WTC11 (cell line): ENCODE results near the gene IFT122. TPM values are rescaled to one million over a fixed set of nuclear protein-coding genes. Genes with fewer than 3 reads are reported as not detected.

Experiments
- ATAC-seq: fragments of 200-7000 bp; cut with Tn5 transposase; 2 replicates; pipeline ENCODE4 v1.10.0; 2021; ENCODE audit warnings: mild to moderate bottlenecking, moderate library complexity
- CTCF ChIA-PET: fragments of 300-600 bp; sonication (Branson Sonifier 250); formaldehyde crosslinking; loops from one replicate; lab custom pipeline; 2021; ENCODE audit warnings: antibody characterized with exemption; lab: Charles Lee
- POLR2A ChIA-PET: fragments of 350-600 bp; sonication (Branson Sonifier 250); formaldehyde crosslinking; loops from one replicate; lab custom pipeline; 2021; ENCODE audit warnings: antibody characterized with exemption; lab: Charles Lee
- DNase-seq: peaks from one replicate; pipeline ENCODE4 v3.0.0; 2021; ENCODE audit warnings: low spot score
- H3K27ac Mint-ChIP-seq: 2 replicates; pipeline ENCODE4 v1.8.0; 2021; ENCODE audit warnings: mixed read lengths
- H3K27me3 Mint-ChIP-seq: 2 replicates; pipeline ENCODE4 v1.8.0; 2021; ENCODE audit warnings: low read depth, mild to moderate bottlenecking, moderate library complexity, mixed read lengths
- H3K36me3 Mint-ChIP-seq: 2 replicates; pipeline ENCODE4 v1.8.0; 2021; ENCODE audit warnings: mixed read lengths
- H3K4me1 Mint-ChIP-seq: 2 replicates; pipeline ENCODE4 v1.8.0; 2022; ENCODE audit warnings: mixed read lengths
- H3K4me3 Mint-ChIP-seq: 2 replicates; pipeline ENCODE4 v1.8.0; 2021; ENCODE audit warnings: mild to moderate bottlenecking, moderate library complexity, mixed read lengths
- H3K9me3 Mint-ChIP-seq: 2 replicates; pipeline ENCODE4 v1.8.0; 2021; ENCODE audit warnings: mixed read lengths
- CREM ChIP-seq: sonication (generic); formaldehyde crosslinking; IDR thresholded peaks from 2 replicates; pipeline ENCODE4 v1.8.1; 2022; ENCODE audit warnings: mild to moderate bottlenecking, missing genetic modification reagents, moderate library complexity
- ELF4 ChIP-seq: sonication (generic); formaldehyde crosslinking; IDR thresholded peaks from 2 replicates; pipeline ENCODE4 v1.8.1; 2022; ENCODE audit warnings: low read depth, mild to moderate bottlenecking, moderate library complexity, missing genetic modification reagents
- HMGA2 ChIP-seq: fragments of 250-450 bp; sonication (Bioruptor Pico); IDR thresholded peaks from 2 replicates; pipeline ENCODE4 v1.4.0; 2021; ENCODE audit warnings: mild to moderate bottlenecking, moderate library complexity
- MYBL2 ChIP-seq: sonication (generic); formaldehyde crosslinking; IDR thresholded peaks from 2 replicates; pipeline ENCODE4 v1.8.1; 2023; ENCODE audit warnings: mild to moderate bottlenecking, moderate library complexity, missing genetic modification reagents
- NR1H2 ChIP-seq: sonication (generic); formaldehyde crosslinking; IDR thresholded peaks from 2 replicates; pipeline ENCODE4 v1.9.0; 2021; ENCODE audit warnings: mild to moderate bottlenecking, moderate library complexity, missing genetic modification reagents
- OVOL2 ChIP-seq: fragments of 250-450 bp; sonication (Bioruptor Pico); IDR thresholded peaks from 2 replicates; pipeline ENCODE4 v1.9.0; 2021; ENCODE audit warnings: mild to moderate bottlenecking, borderline replicate concordance
- PRRX2 ChIP-seq: fragments of 250-450 bp; sonication (Bioruptor Pico); IDR thresholded peaks from 2 replicates; pipeline ENCODE4 v1.8.0; 2021; ENCODE audit warnings: mild to moderate bottlenecking
- SMAD3 ChIP-seq: sonication (generic); formaldehyde crosslinking; IDR thresholded peaks from 2 replicates; pipeline ENCODE4 v1.8.0; 2022; ENCODE audit warnings: missing genetic modification reagents, mild to moderate bottlenecking, borderline replicate concordance
- SMAD4 ChIP-seq: sonication (generic); formaldehyde crosslinking; IDR thresholded peaks from 2 replicates; pipeline ENCODE4 v1.8.0; 2022; ENCODE audit warnings: mild to moderate bottlenecking, missing genetic modification reagents
- TP53 ChIP-seq: sonication (generic); formaldehyde crosslinking; IDR thresholded peaks from 2 replicates; pipeline ENCODE4 v1.8.1; 2023; ENCODE audit warnings: mild to moderate bottlenecking, missing genetic modification reagents
- ZNF138 ChIP-seq: sonication (generic); formaldehyde crosslinking; conservative IDR thresholded peaks from 2 replicates; pipeline ENCODE4 v1.8.1; 2022; ENCODE audit warnings: mild to moderate bottlenecking, moderate library complexity, missing genetic modification reagents
- ZNF232 ChIP-seq: sonication (generic); formaldehyde crosslinking; IDR thresholded peaks from 2 replicates; pipeline ENCODE4 v1.8.0; 2022; ENCODE audit warnings: mild to moderate bottlenecking, missing genetic modification reagents
- ZNF396 ChIP-seq: fragments of 250-450 bp; sonication (Bioruptor Pico); IDR thresholded peaks from 2 replicates; pipeline ENCODE4 v1.8.0; 2021; ENCODE audit warnings: mild to moderate bottlenecking, moderate library complexity, borderline replicate concordance
- ZNF671 ChIP-seq: fragments of 250-450 bp; sonication (Bioruptor Pico); IDR thresholded peaks from 2 replicates; pipeline ENCODE4 v1.8.0; 2021; ENCODE audit warnings: mild to moderate bottlenecking
- total RNA-seq: library from RNA; stranded (reverse); gene quantifications from 3 replicates; pipeline ENCODE4 v1.2.3, GENCODE V29; 2021
- TF ChIP-seq, protein P1 (sequence below): sonication (generic); formaldehyde crosslinking; IDR thresholded peaks from 2 replicates; pipeline ENCODE4 v1.8.1; 2023; ENCODE audit warnings: mild to moderate bottlenecking, moderate library complexity, missing genetic modification reagents
- TF ChIP-seq, protein P2 (sequence below): fragments of 250-450 bp; sonication (Bioruptor Pico); IDR thresholded peaks from 2 replicates; pipeline ENCODE4 v1.9.0; 2021; ENCODE audit warnings: mild to moderate bottlenecking, borderline replicate concordance
- TF ChIP-seq, protein P3 (sequence below): sonication (generic); formaldehyde crosslinking; IDR thresholded peaks from 2 replicates; pipeline ENCODE4 v1.8.0; 2023; ENCODE audit warnings: missing genetic modification reagents
- TF ChIP-seq, protein P4 (sequence below): sonication (generic); formaldehyde crosslinking; conservative IDR thresholded peaks from 2 replicates; pipeline ENCODE4 v1.8.1; 2022; ENCODE audit warnings: mild to moderate bottlenecking, missing genetic modification reagents
- TF ChIP-seq, protein P5 (sequence below): sonication (generic); formaldehyde crosslinking; IDR thresholded peaks from 2 replicates; pipeline ENCODE4 v1.8.0; 2022; ENCODE audit warnings: mild to moderate bottlenecking, missing genetic modification reagents
- TF ChIP-seq, protein P6 (sequence below): sonication (generic); formaldehyde crosslinking; IDR thresholded peaks from 2 replicates; pipeline ENCODE4 v1.8.1; 2022; ENCODE audit warnings: low read depth, missing genetic modification reagents, borderline replicate concordance
- TF ChIP-seq, protein P7 (sequence below): sonication (generic); formaldehyde crosslinking; IDR thresholded peaks from 2 replicates; pipeline ENCODE4 v1.8.1; 2022; ENCODE audit warnings: missing genetic modification reagents, borderline replicate concordance
- TF ChIP-seq, protein P8 (sequence below): fragments of 250-450 bp; sonication (Bioruptor Pico); IDR thresholded peaks from 2 replicates; pipeline ENCODE4 v1.8.0; 2021; ENCODE audit warnings: mild to moderate bottlenecking

Gene IFT122
- total RNA-seq, 1 experiment from 2014 or later: 22.8 TPM

DNA sequence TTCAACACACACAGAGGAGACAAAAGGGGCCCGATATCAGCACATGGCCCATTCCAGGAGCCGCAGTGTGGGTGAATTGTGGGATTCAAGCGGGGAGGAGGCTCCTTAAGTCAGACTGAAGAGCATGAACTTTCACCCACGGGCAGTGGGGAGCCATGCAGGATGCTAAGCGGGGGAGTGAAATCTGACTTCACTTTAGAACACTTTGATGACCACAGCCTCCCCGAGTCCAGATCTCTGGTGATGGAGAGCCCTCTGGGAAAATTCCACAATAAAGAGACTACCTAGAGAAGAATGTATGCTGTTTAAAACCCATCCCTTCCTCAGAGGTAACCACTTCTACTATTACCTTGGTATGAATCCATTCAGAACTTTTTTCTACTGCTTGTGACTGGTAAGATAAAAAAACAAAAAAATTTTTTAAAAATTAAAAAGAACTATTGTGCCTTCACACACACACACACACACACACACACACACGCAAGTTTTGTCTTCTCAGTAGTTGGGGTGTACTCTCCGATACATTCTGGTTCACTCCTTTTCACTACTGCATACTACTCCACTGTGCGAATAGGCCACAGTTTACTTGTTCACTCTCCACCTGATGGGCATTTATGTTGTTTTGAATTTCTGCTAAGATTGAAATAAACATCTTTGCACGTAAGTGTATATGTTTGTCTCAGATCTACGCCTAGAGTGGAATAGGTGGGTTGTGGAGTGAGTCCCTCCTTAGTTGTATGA, 100.9 kb downstream of the IFT122 start (continued):
- TF ChIP-seq, protein P1, sequence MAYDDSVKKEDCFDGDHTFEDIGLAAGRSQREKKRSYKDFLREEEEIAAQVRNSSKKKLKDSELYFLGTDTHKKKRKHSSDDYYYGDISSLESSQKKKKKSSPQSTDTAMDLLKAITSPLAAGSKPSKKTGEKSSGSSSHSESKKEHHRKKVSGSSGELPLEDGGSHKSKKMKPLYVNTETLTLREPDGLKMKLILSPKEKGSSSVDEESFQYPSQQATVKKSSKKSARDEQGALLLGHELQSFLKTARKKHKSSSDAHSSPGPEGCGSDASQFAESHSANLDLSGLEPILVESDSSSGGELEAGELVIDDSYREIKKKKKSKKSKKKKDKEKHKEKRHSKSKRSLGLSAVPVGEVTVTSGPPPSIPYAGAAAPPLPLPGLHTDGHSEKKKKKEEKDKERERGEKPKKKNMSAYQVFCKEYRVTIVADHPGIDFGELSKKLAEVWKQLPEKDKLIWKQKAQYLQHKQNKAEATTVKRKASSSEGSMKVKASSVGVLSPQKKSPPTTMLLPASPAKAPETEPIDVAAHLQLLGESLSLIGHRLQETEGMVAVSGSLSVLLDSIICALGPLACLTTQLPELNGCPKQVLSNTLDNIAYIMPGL (CRISPR knock-in tag): no peak
- TF ChIP-seq, protein P2, sequence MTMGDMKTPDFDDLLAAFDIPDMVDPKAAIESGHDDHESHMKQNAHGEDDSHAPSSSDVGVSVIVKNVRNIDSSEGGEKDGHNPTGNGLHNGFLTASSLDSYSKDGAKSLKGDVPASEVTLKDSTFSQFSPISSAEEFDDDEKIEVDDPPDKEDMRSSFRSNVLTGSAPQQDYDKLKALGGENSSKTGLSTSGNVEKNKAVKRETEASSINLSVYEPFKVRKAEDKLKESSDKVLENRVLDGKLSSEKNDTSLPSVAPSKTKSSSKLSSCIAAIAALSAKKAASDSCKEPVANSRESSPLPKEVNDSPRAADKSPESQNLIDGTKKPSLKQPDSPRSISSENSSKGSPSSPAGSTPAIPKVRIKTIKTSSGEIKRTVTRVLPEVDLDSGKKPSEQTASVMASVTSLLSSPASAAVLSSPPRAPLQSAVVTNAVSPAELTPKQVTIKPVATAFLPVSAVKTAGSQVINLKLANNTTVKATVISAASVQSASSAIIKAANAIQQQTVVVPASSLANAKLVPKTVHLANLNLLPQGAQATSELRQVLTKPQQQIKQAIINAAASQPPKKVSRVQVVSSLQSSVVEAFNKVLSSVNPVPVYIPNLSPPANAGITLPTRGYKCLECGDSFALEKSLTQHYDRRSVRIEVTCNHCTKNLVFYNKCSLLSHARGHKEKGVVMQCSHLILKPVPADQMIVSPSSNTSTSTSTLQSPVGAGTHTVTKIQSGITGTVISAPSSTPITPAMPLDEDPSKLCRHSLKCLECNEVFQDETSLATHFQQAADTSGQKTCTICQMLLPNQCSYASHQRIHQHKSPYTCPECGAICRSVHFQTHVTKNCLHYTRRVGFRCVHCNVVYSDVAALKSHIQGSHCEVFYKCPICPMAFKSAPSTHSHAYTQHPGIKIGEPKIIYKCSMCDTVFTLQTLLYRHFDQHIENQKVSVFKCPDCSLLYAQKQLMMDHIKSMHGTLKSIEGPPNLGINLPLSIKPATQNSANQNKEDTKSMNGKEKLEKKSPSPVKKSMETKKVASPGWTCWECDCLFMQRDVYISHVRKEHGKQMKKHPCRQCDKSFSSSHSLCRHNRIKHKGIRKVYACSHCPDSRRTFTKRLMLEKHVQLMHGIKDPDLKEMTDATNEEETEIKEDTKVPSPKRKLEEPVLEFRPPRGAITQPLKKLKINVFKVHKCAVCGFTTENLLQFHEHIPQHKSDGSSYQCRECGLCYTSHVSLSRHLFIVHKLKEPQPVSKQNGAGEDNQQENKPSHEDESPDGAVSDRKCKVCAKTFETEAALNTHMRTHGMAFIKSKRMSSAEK: no peak
- TF ChIP-seq, protein P3, sequence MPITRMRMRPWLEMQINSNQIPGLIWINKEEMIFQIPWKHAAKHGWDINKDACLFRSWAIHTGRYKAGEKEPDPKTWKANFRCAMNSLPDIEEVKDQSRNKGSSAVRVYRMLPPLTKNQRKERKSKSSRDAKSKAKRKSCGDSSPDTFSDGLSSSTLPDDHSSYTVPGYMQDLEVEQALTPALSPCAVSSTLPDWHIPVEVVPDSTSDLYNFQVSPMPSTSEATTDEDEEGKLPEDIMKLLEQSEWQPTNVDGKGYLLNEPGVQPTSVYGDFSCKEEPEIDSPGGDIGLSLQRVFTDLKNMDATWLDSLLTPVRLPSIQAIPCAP: no peak
- TF ChIP-seq ZNF138 (CRISPR knock-in tag) (no peak), SMAD4 (CRISPR knock-in tag) (no peak), HMGA2 (CRISPR knock-in tag) (no peak), CREM (CRISPR knock-in tag) (no peak), ZNF232 (CRISPR knock-in tag) (no peak)
- TF ChIP-seq, protein P4, sequence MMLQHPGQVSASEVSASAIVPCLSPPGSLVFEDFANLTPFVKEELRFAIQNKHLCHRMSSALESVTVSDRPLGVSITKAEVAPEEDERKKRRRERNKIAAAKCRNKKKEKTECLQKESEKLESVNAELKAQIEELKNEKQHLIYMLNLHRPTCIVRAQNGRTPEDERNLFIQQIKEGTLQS (CRISPR knock-in tag): no peak
- TF ChIP-seq, protein P5, sequence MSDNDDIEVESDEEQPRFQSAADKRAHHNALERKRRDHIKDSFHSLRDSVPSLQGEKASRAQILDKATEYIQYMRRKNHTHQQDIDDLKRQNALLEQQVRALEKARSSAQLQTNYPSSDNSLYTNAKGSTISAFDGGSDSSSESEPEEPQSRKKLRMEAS (CRISPR knock-in tag): no peak

DNA sequence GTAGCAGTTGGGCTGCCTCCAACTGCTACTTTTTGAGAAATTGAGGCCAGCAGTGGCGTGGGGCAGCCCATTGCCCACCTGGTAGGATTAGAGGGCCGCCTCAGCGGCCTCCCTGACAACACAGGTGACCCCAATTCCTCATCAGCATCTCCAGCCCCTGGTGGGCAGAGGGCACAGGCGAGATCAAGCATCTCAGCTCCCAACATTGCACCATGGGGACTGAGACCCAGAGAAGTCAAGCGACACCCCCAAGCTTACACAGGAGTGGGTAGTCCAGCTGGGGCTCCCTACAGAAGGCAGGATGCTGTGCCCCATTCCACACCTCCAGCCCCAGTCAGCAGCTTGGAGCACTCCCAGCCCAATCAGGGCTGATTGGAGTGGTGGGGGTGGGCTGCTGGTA, 102.7 kb downstream of the IFT122 start:
- no peaks in the 10 kb centered on the region for H3K27me3 Mint-ChIP-seq
- peaks cover 14% of the 10 kb centered on the region for H3K4me1 Mint-ChIP-seq
- H3K27ac Mint-ChIP-seq: no peak overlapping the region
- no peak for ATAC-seq
- no peaks in the 10 kb centered on the region for H3K36me3 Mint-ChIP-seq
- ChIA-PET CTCF (interaction anchor here (0.8 to 0.9 kb wide), 2 partner anchors 53 to 159 kb away, joined by 3 to 4 read pairs; no protein-coding TSS in a partner anchor), POLR2A (interaction anchor here (1.4 kb wide), 1 partner anchor 15 kb away, joined by 3 read pairs; the partner anchor contains the start of gene RHO)
- H3K4me3 Mint-ChIP-seq: no peak overlapping the region
- H3K9me3 Mint-ChIP-seq: peaks cover 5% of the 10 kb centered on the region
- DNase-seq: no peak
- TF ChIP-seq ZNF396 (no peak), PRRX2 (CRISPR knock-in tag) (no peak), SMAD3 (CRISPR knock-in tag) (no peak), MYBL2 (no peak), SMAD4 (CRISPR knock-in tag) (no peak), ELF4 (CRISPR knock-in tag) (no peak), OVOL2 (CRISPR knock-in tag) (no peak), TP53 (CRISPR knock-in tag) (no peak), ZNF671 (no peak), NR1H2 (CRISPR knock-in tag) (no peak)
- TF ChIP-seq, protein P6, sequence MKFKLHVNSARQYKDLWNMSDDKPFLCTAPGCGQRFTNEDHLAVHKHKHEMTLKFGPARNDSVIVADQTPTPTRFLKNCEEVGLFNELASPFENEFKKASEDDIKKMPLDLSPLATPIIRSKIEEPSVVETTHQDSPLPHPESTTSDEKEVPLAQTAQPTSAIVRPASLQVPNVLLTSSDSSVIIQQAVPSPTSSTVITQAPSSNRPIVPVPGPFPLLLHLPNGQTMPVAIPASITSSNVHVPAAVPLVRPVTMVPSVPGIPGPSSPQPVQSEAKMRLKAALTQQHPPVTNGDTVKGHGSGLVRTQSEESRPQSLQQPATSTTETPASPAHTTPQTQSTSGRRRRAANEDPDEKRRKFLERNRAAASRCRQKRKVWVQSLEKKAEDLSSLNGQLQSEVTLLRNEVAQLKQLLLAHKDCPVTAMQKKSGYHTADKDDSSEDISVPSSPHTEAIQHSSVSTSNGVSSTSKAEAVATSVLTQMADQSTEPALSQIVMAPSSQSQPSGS (CRISPR knock-in tag): no peak
- TF ChIP-seq, protein P7, sequence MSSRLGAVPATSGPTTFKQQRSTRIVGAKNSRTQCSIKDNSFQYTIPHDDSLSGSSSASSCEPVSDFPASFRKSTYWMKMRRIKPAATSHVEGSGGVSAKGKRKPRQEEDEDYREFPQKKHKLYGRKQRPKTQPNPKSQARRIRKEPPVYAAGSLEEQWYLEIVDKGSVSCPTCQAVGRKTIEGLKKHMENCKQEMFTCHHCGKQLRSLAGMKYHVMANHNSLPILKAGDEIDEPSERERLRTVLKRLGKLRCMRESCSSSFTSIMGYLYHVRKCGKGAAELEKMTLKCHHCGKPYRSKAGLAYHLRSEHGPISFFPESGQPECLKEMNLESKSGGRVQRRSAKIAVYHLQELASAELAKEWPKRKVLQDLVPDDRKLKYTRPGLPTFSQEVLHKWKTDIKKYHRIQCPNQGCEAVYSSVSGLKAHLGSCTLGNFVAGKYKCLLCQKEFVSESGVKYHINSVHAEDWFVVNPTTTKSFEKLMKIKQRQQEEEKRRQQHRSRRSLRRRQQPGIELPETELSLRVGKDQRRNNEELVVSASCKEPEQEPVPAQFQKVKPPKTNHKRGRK (CRISPR knock-in tag): no peak
- TF ChIP-seq, protein P8, sequence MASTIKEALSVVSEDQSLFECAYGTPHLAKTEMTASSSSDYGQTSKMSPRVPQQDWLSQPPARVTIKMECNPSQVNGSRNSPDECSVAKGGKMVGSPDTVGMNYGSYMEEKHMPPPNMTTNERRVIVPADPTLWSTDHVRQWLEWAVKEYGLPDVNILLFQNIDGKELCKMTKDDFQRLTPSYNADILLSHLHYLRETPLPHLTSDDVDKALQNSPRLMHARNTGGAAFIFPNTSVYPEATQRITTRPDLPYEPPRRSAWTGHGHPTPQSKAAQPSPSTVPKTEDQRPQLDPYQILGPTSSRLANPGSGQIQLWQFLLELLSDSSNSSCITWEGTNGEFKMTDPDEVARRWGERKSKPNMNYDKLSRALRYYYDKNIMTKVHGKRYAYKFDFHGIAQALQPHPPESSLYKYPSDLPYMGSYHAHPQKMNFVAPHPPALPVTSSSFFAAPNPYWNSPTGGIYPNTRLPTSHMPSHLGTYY (CRISPR knock-in tag): no peak
- TF ChIP-seq, protein P5 (CRISPR knock-in tag): no peak
